ENCODE data around the gene GULP1.

DNA sequence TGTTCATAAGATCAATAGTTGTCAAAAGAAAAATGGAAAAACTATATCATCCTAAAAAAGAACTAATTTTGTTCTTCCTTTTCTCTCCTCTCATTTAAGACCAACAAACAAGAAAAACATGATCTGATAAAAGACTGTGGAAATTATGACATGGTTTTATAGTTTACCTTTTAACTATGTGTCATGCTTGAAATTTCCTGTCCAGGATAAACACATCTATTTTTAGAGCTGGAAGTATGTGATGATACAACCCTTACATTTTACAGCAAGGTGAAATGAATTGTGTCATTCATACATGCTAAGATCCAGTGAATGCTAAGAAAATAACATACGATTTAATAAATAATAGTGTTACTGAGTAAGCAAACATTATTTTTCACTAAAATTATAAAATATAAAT is 89.9 kb downstream of the GULP1 start:
- no peak for TF ChIP-seq POLR2AphosphoS5 (IDR thresholded peaks at IDR 0.05)
- TF ChIP-seq, protein P1, sequence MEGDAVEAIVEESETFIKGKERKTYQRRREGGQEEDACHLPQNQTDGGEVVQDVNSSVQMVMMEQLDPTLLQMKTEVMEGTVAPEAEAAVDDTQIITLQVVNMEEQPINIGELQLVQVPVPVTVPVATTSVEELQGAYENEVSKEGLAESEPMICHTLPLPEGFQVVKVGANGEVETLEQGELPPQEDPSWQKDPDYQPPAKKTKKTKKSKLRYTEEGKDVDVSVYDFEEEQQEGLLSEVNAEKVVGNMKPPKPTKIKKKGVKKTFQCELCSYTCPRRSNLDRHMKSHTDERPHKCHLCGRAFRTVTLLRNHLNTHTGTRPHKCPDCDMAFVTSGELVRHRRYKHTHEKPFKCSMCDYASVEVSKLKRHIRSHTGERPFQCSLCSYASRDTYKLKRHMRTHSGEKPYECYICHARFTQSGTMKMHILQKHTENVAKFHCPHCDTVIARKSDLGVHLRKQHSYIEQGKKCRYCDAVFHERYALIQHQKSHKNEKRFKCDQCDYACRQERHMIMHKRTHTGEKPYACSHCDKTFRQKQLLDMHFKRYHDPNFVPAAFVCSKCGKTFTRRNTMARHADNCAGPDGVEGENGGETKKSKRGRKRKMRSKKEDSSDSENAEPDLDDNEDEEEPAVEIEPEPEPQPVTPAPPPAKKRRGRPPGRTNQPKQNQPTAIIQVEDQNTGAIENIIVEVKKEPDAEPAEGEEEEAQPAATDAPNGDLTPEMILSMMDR (IDR thresholded peaks at IDR 0.05) = no peak
